H4 (cell line): ENCODE data around the gene PIP5K1C. TPM values are rescaled to one million over a fixed set of nuclear protein-coding genes. Genes with fewer than 3 reads are reported as not detected.
"Not testable (repeated sequence)": the region's sequence is repeated elsewhere in the genome, so short reads cannot be mapped to it uniquely, and the experiment has no call there.

Experiments used
- DNase-seq: peaks from one replicate; pipeline ENCODE4 v3.0.0-alpha.2; 2015; ENCODE audit warnings: low spot score
- total RNA-seq: library from RNA; depleted of rRNA; stranded (reverse); fragments of >200 nt; shearing (Covaris generic); gene quantifications from 2 replicates; pipeline ENCODE4 v1.2.3, GENCODE V29; 2014

The PIP5K1C gene
- total RNA-seq, 1 experiment from 2014 or later, result 6.8 TPM

- no peak for DNase-seq
These were observed 39.6 kb downstream of the PIP5K1C start for GRCh38 chr19:3660493-3661219.

- no peak for DNase-seq
These were observed 40.5 kb downstream of the PIP5K1C start for GRCh38 chr19:3659746-3660112.

GRCh38 chr19:3658870-3659745 lies 41.2 kb downstream of the PIP5K1C start:
- no peak for DNase-seq

GRCh38 chr19:3658004-3658869 lies 42.0 kb downstream of the PIP5K1C start:
- DNase-seq, result no peak

GRCh38 chr19:3657395-3657769 lies 42.9 kb downstream of the PIP5K1C start:
- no peak for DNase-seq

GRCh38 chr19:3656747-3657394 lies 43.4 kb downstream of the PIP5K1C start:
- no peak for DNase-seq

- DNase-seq, result no peak
These were observed 44.1 kb downstream of the PIP5K1C start for GRCh38 chr19:3656073-3656746.

- peak; percentile 90 for DNase-seq
These were observed 44.7 kb downstream of the PIP5K1C start for GRCh38 chr19:3655402-3656072.

- DNase-seq, result no peak
These were observed 46.3 kb downstream of the PIP5K1C start for GRCh38 chr19:3653865-3654513.

GRCh38 chr19:3653081-3653795 lies 47.0 kb downstream of the PIP5K1C start:
- DNase-seq, result no peak

GRCh38 chr19:3652422-3652821 lies 47.8 kb downstream of the PIP5K1C start:
- DNase-seq, result no peak

GRCh38 chr19:3651684-3652083 lies 48.6 kb downstream of the PIP5K1C start:
- no peak for DNase-seq

- DNase-seq, result no peak
These were observed 50.4 kb downstream of the PIP5K1C start for GRCh38 chr19:3649888-3650287.

GRCh38 chr19:3648037-3648905 lies 52.0 kb downstream of the PIP5K1C start:
- DNase-seq, result no peak

- not testable (repeated sequence) for DNase-seq
These were observed 53.2 kb downstream of the PIP5K1C start for GRCh38 chr19:3647102-3647501.

- DNase-seq, result no peak
These were observed 53.8 kb downstream of the PIP5K1C start for GRCh38 chr19:3646336-3647092.

GRCh38 chr19:3645726-3646125 lies 54.5 kb downstream of the PIP5K1C start:
- DNase-seq, result no peak

- no peak for DNase-seq
These were observed 55.2 kb downstream of the PIP5K1C start for GRCh38 chr19:3645067-3645396.
